Adrenal gland (tissue), 12 donors: Measurements from ENCODE around the gene ACY1. TPM values are rescaled to one million over a fixed set of nuclear protein-coding genes. Genes with fewer than 3 reads are reported as not detected.

Experiments
- DNase-seq, 7 donors: peaks; one replicate each; pipeline ENCODE4 v3.0.0-alpha.2; 2019 to 2020
- H3K27ac ChIP-seq, 5 donors: fragments of 200-600 bp; sonication (generic) in 4 of 5; 1 replicate in 3 of 5; 2 replicates in 2 of 5; pipeline versions ENCODE4 v1.5.1 to v1.8.0; 2016 to 2020; ENCODE audit warnings: mild to moderate bottlenecking in 1 of 5
- H3K27me3 ChIP-seq: fragments of 200-600 bp; 2 replicates; pipeline ENCODE4 v1.8.0; 2021
- H3K36me3 ChIP-seq, 2 donors: fragments of 200-600 bp; replicated peaks in 1 of 2; 1 replicate in 1 of 2; 2 replicates in 1 of 2; pipeline versions ENCODE4 v1.5.1 to v1.8.0; 2018 to 2022
- H3K4me1 ChIP-seq, 2 donors: fragments of 200-600 bp; replicated peaks in 1 of 2; 1 replicate in 1 of 2; 2 replicates in 1 of 2; pipeline versions ENCODE4 v1.5.1 to v1.8.0; 2018 to 2021
- H3K4me3 ChIP-seq, 4 donors: fragments of 200-600 bp; sonication (generic) in 3 of 4; one replicate each; pipeline ENCODE4 v1.5.1; 2016 to 2018
- H3K9me3 ChIP-seq, 3 donors: fragments of 200-600 bp; sonication (generic) in 1 of 3; replicated peaks in 1 of 3; 1 replicate in 2 of 3; 2 replicates in 1 of 3; pipeline versions ENCODE4 v1.5.1 to v1.8.0; 2016 to 2021
- CTCF ChIP-seq, 6 experiments: fragments of 450-650 bp in 4 of 6; fragments of 200-600 bp in 2 of 6; sonication (generic) in 1 of 6; IDR thresholded peaks; 1 replicate in 5 of 6; 2 replicates in 1 of 6; pipeline versions ENCODE4 v1.5.1 to v1.8.0; 2016 to 2021; ENCODE audit warnings: antibody characterized with exemption in 6 of 6, mild to moderate bottlenecking in 2 of 6, moderate library complexity in 1 of 6
- POLR2A ChIP-seq, 2 donors: fragments of 450-650 bp; IDR thresholded peaks; one replicate each; pipeline ENCODE4 v1.6.1; 2017; ENCODE audit warnings: antibody characterized with exemption in 2 of 2, mild to moderate bottlenecking in 2 of 2, moderate library complexity in 1 of 2
- WGBS, 4 donors: extraction: QIAGEN DNeasy Blood & Tissue Kit in 2 of 4; methylation state at CpG; one replicate each; pipeline versions ENCODE4 v1.1.5 to v1.1.7; 2013 to 2017; 5-methylcytosine and 5-hydroxymethylcytosine counted together
- intact Hi-C, 2 donors: fragments of 100-400 bp; cut with DNase I; formaldehyde crosslinking; loops; one replicate each; pipeline versions ENCODE4 v1.14.1 to v1.15.0; 2022 to 2023
- polyA plus RNA-seq, 3 donors: library from polyadenylated mRNA; stranded (reverse); fragments of 200-250 nt in 2 of 3; fragments of 350-450 nt in 1 of 3; fragmentation: Illumina TruSeq in 1 of 3; extraction: RNeasy Lipid Tissue Mini Kit (QIAGEN cat#74804) in 1 of 3; gene quantifications; one replicate each; pipeline ENCODE4 v1.2.3, GENCODE V29; 2013 to 2014
- total RNA-seq, 9 donors: library from RNA; depleted of rRNA in 4 of 9; stranded (reverse); fragments of >200 nt in 4 of 9; fragments of 120-200 nt in 1 of 9; fragmentation: NEBNext Ultra II Directional in 1 of 9; extraction: Animal tissue kit (Norgen Biotek cat#: 25700) in 1 of 9; gene quantifications; one replicate each; pipeline versions ENCODE4 v1.1.0 to v1.2.4, GENCODE V29; 2013 to 2023
- donor health status: healthy with polysubstance abuse.
- donor health status: Bipolar disorder and iron deficiency.
- donor health status: DM: yes; HTN: yes; CAD: no.
- donor health status: DM: no; HTN: no; CAD: no.
- donor health status: DM: no; HTN: no; CAD: no.
- donor health status: DM: yes; HTN: yes; CAD: no.

ACY1 gene
- total and polyA plus RNA-seq, 12 donors = 37.3 to 122 (median 74.2) TPM

- TF ChIP-seq CTCF (IDR thresholded peaks at IDR 0.05) (no peak), POLR2A (IDR thresholded peaks at IDR 0.05) (no peak)
- Histone ChIP-seq H3K4me3 (no peak overlapping the region), H3K9me3 (no peaks in the 10 kb centered on the region), H3K4me1 (peaks cover 9 to 11% of the 10 kb centered on the region in 2 donors), H3K27ac (no peak overlapping the region), H3K27me3 (no peaks in the 10 kb centered on the region), H3K36me3 (peaks cover 0 to 11% of the 10 kb centered on the region in 2 donors)
- WGBS, 4 donors = 59 to 74% (median 71%) methylated on average over 3 of the region's 3 CpGs
- no peak for DNase-seq
- intact Hi-C loops = no loop called here
Observed at GRCh38 chr3:51953445-51953844, 29.9 kb upstream of the ACY1 start.

DNA sequence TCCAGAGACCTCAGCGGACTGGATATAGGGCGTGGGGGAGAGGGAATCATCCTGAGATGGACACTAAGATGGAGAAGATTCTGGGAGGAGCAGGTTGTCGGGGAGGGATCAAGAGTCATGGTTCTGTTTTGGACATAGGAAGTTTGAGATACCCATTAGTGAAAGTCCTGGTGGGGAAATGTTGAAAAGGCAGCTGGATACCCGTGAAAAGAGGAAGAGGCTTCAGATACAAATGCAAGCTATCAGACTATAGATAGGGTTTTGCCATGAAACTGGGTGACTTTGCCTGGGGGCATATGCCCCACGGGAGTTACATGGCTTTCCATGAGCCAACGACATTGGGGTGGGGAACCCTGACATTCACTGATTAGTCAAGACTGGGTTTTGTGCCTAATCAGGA, 29.2 kb upstream of the ACY1 start:
- Histone ChIP-seq H3K36me3 (peaks cover 0 to 4% of the 10 kb centered on the region in 2 donors), H3K9me3 (no peaks in the 10 kb centered on the region), H3K27me3 (no peaks in the 10 kb centered on the region), H3K4me3 (no peak overlapping the region), H3K4me1 (peaks cover 9 to 11% of the 10 kb centered on the region in 2 donors), H3K27ac (no peak overlapping the region)
- no peak for TF ChIP-seq CTCF (IDR thresholded peaks at IDR 0.05)
- no peak for TF ChIP-seq POLR2A (IDR thresholded peaks at IDR 0.05)
- 76 to 83% (median 79%) methylated on average over 6 of the region's 6 CpGs for WGBS, 4 donors
- no peak for DNase-seq
- intact Hi-C loops = no loop called here

DNA sequence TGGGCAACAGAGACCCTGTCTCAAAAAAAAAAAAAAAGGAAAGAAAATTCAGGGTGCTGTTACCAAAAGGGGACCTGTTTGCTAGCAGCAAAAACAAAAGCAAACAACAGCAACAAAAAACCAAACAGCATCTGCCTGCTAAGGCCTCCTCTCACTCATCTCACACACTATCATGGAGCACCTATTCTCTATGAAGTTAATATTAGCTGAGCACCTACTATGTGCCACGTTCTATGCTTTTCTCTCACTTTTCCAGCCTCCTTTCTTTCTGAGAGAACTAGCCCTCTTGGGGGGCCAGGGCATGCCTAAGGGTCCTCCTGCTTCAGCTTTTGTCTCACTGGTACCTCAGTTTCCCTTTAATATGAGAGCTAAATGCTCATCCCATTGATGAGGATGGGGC, 28.6 kb upstream of the ACY1 start:
- Histone ChIP-seq H3K27ac (no peak overlapping the region), H3K36me3 (peaks cover 0 to 3% of the 10 kb centered on the region in 2 donors), H3K4me1 (peaks cover 9 to 11% of the 10 kb centered on the region in 2 donors), H3K27me3 (no peaks in the 10 kb centered on the region), H3K4me3 (no peak overlapping the region), H3K9me3 (no peaks in the 10 kb centered on the region)
- 75 to 92% (median 81%) methylated on average over 1 of the region's 1 CpG for WGBS, 4 donors
- intact Hi-C loops = no loop called here
- TF ChIP-seq POLR2A (IDR thresholded peaks at IDR 0.05) (no peak), CTCF (IDR thresholded peaks at IDR 0.05) (no peak)
- DNase-seq = no peak

- intact Hi-C loops = no loop called here
- no peak for TF ChIP-seq CTCF (IDR thresholded peaks at IDR 0.05)
- TF ChIP-seq POLR2A (IDR thresholded peaks at IDR 0.05) = no peak
- H3K27me3 ChIP-seq = no peaks in the 10 kb centered on the region
- H3K9me3 ChIP-seq = no peaks in the 10 kb centered on the region
- WGBS, 4 donors = 48 to 67% (median 58%) methylated on average over 5 to 33 of the region's 33 CpGs
- H3K36me3 ChIP-seq = peaks cover 0 to 4% of the 10 kb centered on the region in 2 donors
- peak within 1 kb of the TSS in 4 of 5 donors; percentile 44 to 80 (median 72) for H3K27ac ChIP-seq
- peak within 1 kb of the TSS in 1 of 4 donors; percentile 63 for H3K4me3 ChIP-seq
- H3K4me1 ChIP-seq = peaks cover 9 to 11% of the 10 kb centered on the region in 2 donors
- no peak for DNase-seq
Observed at GRCh38 chr3:51955175-51955892, 28.0 kb upstream of the ACY1 start, which contains the start of gene GPR62. GPR62 (plus strand) TSS chr3:51955381; CDS start chr3:51955653, 272 bp downstream.
